HG03354 (cell line): ENCODE measurements around the gene ZNRF2.
A peak's percentile ranks its signal among the peaks of the same experiment; 100 is the strongest.
"Not testable (repeated sequence)": the region's sequence is repeated elsewhere in the genome, so short reads cannot be mapped to it uniquely, and the experiment has no call there.

Experiments used
- ATAC-seq: cut with Tn5 transposase; IDR thresholded peaks from one replicate; pipeline ENCODE4 v1.9.1; 2021; ENCODE audit warnings: mild to moderate bottlenecking; ENCODE audit not compliant: unreplicated experiment, poor library complexity, severe bottlenecking

ZNRF2 gene

GRCh38 chr7:30256349-30256858 lies 28.0 kb upstream of the ZNRF2 start:
- no peak for ATAC-seq

DNA sequence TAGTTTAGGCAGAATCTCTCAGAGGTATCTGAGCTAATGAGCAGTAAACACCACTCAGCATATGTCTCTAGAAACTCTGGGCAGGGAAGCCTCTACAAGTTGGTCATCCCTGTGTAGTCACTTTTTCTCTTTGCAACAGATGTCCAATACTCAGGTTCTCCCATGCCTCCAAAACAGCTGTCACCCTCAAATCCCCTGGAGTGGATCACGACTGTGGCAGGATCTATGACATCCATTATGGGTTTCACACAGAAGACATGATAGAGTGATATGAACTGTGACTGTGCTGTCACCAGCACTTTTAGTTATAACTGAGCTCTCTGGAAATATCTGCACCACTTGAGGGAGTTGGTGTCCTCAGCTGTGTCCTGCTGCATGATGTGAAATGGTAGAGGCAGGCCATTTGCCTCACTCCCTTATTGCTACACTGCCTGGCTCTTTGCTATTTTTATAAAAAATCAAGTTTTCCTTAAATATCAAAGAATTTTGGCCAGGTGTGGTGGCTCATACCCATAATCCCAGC lies 24.1 kb upstream of the ZNRF2 start:
- ATAC-seq, result no peak

DNA sequence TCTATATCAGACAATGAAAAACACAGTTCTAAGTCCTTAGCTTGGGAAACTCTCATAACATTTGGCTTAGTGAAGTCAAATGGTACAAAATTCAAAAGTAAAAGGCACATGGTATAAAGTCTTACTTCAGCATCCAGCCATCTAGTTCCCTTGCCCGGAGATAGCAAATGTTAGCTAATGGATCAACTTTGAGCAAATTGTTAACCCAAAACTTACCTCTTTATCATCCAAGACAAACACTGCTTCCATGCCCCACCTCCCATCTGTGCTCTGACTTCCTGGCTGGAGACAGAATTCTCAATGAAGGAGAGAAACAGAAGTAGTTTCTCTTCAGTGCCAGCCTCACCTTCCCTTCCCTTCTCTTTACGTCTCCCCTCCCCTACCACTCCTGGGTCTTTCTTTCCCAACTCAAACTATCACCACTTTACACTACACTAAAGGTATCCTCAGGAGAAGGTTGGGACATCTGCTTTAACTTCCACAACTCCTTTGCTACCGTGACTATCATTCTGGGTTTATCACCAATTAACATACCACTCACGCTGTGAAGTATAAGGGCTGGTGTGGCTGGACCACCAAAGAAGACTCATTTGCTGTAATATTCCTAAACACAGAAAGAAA lies 21.2 kb upstream of the ZNRF2 start:
- no peak for ATAC-seq

DNA sequence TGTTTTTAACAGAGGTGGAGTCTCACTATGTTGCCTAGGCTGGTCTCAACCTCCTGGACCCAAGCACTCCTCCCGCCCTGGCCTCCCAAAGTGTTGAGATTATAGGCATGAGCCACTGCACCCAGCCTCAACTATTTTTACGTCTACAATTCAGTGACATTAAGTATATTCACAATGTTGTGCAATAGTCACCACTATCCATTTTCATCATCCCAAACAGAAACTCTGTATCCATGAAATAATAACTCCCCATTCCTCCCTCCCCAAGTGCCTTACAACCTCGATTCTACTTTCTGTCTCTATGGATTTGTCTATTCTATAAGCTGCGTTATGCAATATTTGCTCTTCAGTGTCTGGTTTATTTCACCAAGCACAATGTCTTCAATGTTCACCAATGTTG lies 20.3 kb upstream of the ZNRF2 start:
- ATAC-seq, result no peak

DNA sequence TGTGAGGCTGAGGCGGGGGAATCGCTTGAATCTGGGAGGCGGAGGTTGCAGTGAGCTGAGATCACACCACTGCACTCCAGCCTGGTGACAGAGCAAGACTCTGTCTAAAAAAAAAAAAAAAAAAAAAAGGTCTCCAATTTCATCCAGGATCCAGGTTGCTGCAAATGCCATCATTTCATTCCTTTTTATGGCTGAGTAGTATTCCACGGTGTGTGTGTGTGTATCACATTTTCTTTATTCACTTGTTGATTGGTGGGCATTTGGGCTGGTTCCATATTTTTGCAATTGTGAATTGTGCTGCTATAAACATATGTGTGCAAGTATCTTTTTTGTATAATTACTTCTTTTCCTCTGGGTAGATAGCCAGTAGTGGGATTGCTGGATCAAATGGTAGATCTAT lies 19.2 kb upstream of the ZNRF2 start:
- ATAC-seq, result not testable (repeated sequence)

DNA sequence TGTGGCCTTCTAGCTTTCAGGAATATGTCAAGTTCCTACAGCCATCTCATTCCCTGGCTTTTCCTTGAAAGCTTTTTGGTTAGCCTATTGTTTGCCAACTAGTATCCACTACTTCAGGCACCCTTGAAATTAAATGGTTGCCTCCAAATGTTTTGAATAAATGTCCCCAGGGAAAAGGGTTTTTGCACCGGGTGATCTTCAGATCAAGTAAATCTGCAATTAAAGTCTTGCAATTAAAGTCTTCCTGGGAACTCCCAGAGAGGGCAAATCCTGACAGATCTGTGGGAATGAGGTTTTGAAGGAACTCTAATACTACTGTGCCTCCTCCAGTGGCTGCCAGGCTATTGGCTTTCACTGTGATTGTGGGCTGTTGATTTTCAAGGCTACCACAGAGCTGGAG lies 17.7 kb upstream of the ZNRF2 start:
- ATAC-seq, result no peak

DNA sequence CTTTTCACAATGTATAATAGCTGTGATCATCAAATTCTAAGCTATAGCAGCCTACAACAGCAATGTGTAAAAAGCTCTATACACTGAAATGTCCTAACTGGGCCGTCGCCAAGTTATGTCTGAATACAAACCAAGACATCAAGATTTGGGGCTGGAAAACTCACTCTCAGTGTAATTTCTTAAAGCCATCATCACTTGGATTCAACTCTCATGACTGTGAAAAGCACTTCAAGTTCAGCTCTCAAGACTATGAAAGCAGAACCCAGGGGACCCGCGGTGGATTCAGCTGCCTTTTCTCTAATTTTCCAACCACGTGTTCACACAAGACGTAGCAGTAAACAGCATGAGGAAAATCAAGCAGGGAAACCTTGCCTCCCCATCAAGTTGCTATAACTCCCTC lies 15.8 kb upstream of the ZNRF2 start:
- ATAC-seq, result no peak

DNA sequence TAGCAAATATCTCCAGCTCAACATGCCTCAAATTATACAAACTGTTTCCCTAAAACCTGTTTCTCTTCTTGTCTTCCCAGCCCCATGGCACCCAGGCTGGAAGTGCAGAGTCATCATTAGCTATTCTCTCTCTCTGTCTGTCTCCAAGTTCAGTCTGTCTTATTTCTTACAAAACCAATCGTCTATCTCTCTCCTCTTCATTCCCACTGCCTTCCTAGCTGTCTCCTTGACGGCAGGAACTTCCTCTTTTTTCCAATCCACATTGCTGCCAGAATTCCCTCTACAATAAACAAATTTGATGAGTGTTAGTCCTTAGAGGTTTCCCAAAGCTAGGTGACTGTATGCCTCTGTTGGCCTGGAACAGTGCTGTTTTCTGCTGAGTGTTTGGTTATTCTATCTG lies 14.9 kb upstream of the ZNRF2 start:
- ATAC-seq, result no peak

GRCh38 chr7:30270921-30271320 lies 13.5 kb upstream of the ZNRF2 start:
- no peak for ATAC-seq

DNA sequence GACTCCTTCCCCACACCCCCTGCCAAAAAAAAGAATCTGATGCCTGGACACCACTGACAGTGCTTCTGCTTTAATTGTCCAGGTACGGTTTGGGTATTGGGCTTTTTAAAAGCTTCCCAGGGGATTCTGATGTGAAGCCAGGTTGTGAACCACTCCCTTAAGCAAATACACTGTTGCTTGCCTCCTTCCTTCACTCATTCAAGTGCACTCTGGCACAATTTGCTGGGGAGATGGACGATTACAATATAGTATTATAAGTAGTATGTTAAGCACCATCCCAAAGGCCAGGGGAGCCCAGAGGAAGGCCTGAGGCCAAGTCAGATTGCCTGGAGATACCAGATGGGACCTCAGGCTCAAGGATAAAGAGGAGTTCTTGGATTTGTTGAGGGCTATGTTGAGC lies 12.3 kb upstream of the ZNRF2 start:
- ATAC-seq, result no peak

DNA sequence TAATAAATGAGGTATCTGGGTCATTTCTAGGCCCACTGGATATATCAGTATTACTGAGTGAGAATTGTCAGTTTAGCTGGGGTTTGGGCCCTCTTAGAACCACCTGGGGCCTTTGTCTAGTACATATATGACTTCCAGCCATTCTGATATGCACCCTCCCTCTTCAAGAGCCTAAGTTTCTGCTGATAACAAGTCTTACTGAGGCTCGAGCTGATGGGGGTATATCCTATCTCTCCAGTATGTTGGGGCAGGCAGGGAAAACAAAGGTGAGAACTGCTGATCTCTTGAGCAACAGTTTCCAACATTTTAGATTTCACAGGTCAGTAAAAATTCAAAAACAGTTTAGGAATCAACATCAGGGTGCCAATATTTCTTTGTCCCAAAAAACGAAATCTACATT lies 10.8 kb upstream of the ZNRF2 start:
- ATAC-seq, result no peak

- no peak for ATAC-seq
These were observed 9.8 kb upstream of the ZNRF2 start for GRCh38 chr7:30274641-30275040.

- ATAC-seq, result peak; percentile 80
These were observed 8.0 kb upstream of the ZNRF2 start for GRCh38 chr7:30276203-30276900.

GRCh38 chr7:30278376-30278775 lies 6.0 kb upstream of the ZNRF2 start:
- ATAC-seq, result no peak

- no peak for ATAC-seq
These were observed 5.3 kb upstream of the ZNRF2 start for GRCh38 chr7:30278849-30279652.

- ATAC-seq, result no peak
These were observed 4.8 kb upstream of the ZNRF2 start for GRCh38 chr7:30279653-30279904.

GRCh38 chr7:30280631-30281030 lies 3.8 kb upstream of the ZNRF2 start:
- no peak for ATAC-seq

DNA sequence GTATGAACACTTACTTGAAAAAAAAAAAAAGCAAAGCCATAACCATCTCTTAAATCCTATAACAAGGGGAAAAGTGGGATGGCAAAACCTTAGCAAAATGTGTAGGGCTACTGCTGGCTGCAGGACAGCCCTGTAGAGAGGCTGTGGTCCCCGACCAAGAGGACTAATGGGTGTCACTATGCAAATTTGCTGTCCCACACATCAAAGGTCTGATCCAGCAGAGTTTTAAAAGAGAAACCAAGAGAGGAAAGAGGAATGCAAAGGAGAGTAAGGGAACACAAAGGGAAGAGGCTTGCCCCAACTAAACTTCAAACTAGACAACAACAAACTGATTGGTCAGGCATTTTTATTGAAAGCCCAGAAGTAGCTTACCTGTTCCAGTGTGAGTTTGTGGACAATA lies 3.1 kb upstream of the ZNRF2 start:
- no peak for ATAC-seq

- ATAC-seq, result no peak
These were observed 2.6 kb upstream of the ZNRF2 start for GRCh38 chr7:30281791-30282190.

DNA sequence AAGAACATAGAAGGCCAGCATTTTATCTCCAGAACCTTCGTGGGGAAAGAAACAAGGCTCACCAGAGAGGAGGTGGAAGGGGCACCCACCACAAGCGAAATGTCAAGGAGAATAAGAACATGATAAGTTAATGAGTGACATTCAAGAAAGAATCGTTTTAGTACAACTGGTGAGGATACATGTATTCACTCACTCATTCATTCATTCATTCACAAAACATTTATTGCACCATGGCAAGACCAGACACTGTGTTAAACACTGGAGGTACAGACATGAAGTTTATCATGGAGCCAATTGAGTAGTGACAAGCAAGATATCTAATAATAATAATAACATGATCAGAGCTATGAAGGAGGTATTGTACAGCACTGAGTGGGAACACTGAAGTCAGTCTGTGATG lies 1.7 kb upstream of the ZNRF2 start:
- no peak for ATAC-seq

GRCh38 chr7:30285067-30285535 lies 704 bp downstream of the ZNRF2 start:
- peak; percentile 27 for ATAC-seq
